ENCODE measurements around the gene SREBF1.

SREBF1 gene

DNA sequence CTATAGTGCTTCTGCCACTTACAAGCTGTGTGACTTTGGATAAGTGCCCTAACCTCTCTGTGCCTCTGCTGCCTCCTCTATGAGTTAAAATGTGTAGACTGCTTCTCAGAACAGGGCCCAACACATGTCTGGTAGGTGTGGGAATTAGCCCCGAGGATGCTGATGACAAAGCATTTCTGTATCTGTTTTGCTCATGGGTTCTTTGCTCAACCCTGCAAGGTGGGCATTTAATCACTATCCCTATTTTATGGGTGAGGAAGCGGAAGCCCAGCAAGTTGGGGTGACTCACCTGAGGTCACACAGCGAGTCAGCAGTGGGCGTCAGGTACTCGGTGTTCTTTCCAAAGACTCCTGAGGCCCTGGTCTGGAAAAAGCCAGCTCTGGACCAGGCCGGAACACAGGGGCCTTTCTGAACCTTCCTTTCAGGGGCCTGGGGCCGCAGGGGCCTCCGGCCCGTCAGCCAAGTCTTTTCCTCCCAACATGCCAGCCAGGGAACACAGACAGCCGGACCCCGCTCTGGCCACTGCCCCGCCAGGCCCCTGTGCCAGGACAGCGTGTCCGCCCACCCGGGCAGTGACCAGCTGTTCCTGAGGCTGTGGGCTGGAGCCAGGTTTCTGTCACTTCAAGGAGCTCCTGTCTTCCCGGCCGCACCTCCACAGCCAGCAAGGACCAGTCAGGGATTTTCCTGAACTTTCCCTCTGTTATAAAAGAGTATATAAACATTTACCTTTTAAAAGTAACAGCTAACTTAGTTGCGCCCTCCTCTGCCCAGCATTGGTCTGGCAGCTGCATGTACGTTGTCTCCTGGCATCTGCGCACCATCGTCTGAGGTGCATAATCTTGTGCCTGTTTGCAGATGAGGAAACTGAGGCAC lies 62.5 kb downstream of the SREBF1 start:
- peaks cover 12% of the 10 kb centered on the region for H3K4me1 Mint-ChIP-seq
- H3K27ac Mint-ChIP-seq, result no peak overlapping the region
- no peaks in the 10 kb centered on the region for H3K36me3 Mint-ChIP-seq
- H3K4me3 Mint-ChIP-seq, result no peak overlapping the region
- no peaks in the 10 kb centered on the region for H3K9me3 Mint-ChIP-seq
- DNase-seq (ENCODE audit: low spot score in 2 of 2) (no peak), ATAC-seq (ENCODE audit: low read depth) (no peak)
- H3K27me3 Mint-ChIP-seq, result no peaks in the 10 kb centered on the region

DNA sequence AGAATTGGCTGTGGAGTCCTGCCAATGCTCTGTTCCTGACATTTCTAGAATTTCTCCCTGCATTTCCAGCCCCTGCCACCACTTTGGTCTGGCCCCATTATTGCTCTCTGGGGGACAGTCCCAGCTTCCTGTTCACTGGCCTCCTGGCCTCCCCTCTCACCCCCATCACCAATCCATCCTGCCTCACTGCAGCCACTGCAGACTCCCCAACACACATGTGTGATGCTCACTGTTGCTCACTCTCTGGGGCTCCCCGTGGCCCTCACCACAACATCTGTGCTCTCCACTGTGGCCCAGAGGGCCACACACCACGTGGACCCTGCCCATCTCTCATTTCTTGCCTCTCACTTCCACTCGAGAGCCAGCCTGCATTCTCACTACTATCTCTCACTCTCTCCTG lies 64.6 kb downstream of the SREBF1 start:
- DNase-seq (ENCODE audit: low spot score in 2 of 2) (no peak), ATAC-seq (ENCODE audit: low read depth) (no peak)
- Mint-ChIP-seq H3K4me1 (peaks cover 12% of the 10 kb centered on the region), H3K27me3 (no peaks in the 10 kb centered on the region), H3K27ac (no peak overlapping the region), H3K36me3 (no peaks in the 10 kb centered on the region), H3K4me3 (no peak overlapping the region), H3K9me3 (no peaks in the 10 kb centered on the region)

DNA sequence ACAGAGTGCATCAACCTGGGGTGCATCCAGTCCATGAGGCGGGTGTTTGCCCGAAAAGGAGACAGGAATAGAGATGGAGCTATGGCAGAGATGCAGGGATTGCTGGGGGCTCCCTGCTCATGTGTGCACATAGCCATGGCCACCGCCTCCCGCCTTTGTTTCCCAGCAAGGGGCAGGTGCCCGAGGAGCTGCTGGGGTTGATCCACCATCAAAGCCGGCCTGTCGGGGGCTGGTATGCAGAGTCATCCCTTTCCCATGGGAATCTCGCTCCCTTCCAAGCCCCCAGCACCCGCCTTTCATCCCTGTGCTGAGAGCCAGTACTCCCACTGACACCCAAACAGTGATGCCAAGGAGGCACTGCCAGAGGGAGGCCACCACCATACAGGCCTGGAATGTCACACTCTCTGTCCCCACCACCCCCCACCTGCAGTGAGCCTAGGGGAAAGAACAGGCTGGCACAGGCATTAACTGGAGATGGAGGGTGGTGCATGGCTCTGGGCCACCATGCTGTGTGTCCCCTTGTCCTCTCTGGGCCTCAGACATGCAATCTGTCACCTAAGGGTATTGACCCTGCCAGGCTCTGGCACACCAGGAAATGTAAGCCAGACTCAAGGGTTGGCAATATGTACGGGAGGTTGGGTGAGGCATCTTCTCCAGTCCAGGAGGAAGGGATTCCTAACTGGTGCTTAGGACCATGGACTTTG lies 65.1 kb downstream of the SREBF1 start:
- no peak overlapping the region for H3K4me3 Mint-ChIP-seq
- H3K9me3 Mint-ChIP-seq, result no peaks in the 10 kb centered on the region
- no peaks in the 10 kb centered on the region for H3K36me3 Mint-ChIP-seq
- peaks cover 15% of the 10 kb centered on the region for H3K4me1 Mint-ChIP-seq
- ATAC-seq (ENCODE audit: low read depth) (no peak), DNase-seq (ENCODE audit: low spot score in 2 of 2) (no peak)
- no peak overlapping the region for H3K27ac Mint-ChIP-seq
- H3K27me3 Mint-ChIP-seq, result no peaks in the 10 kb centered on the region

DNA sequence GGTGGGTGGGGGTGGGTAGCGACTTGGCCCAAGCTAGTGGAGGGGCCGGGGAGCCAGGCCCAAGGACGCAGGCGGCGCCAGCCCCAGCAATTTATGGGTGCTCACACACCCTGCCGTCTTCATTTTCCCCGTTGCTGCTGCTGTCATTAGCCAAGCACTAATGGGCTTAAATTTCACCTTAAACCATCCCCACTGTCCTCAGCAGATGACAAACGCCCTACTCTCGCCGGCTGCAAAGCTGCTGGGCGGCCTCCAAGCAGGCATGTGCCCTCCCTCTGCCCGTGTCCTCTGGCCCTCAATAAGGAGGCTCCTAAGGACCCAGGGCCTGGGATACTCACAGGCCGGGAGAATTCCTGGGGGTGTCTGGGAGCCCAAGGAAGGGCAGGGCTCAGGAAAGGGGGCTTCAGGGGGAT lies 66.1 kb downstream of the SREBF1 start:
- H3K9me3 Mint-ChIP-seq, result no peaks in the 10 kb centered on the region
- ATAC-seq (ENCODE audit: low read depth) (no peak), DNase-seq (ENCODE audit: low spot score in 2 of 2) (no peak)
- no peaks in the 10 kb centered on the region for H3K27me3 Mint-ChIP-seq
- peaks cover 22% of the 10 kb centered on the region for H3K4me1 Mint-ChIP-seq
- H3K27ac Mint-ChIP-seq, result no peak overlapping the region
- no peak overlapping the region for H3K4me3 Mint-ChIP-seq
- no peaks in the 10 kb centered on the region for H3K36me3 Mint-ChIP-seq

DNA sequence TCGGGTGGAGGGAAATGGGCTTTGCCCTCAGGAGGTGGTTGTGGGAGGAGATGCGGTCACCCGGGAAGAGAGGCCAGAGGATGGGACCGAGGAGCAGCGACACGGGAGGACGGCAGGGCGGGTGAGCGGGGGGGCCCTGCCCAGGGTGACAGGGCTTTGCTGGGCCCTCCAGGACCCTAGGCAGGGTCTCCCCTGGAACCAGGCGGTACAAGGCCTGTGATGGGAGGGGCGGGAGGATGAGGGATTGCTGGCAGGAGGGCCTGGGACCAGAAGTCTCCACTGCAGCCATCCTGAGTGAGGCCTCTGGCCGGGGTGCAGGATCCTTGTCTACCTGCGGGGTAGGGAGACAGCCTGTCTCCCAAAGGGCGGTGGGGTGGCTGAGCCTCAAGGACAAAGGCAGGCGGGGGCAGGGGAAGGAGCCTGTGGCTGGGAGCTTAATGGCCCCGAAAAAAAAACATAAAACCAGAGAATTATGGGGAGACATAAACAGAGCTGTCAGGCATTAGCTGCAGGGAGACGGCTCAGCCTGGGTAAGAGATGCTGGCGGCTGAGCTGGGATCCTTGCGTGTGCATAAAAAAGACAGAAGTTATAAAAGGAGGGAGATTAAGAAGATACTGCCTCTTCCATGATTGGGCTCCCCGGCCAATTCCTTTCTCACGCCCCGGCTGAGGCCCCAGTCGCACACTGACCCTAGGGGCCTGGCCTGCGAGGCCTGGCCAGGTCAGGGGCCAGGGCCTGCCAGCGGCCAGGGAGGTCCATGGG lies 66.7 kb downstream of the SREBF1 start:
- no peak overlapping the region for H3K4me3 Mint-ChIP-seq
- ATAC-seq (ENCODE audit: low read depth), result no peak
- H3K9me3 Mint-ChIP-seq, result no peaks in the 10 kb centered on the region
- no peaks in the 10 kb centered on the region for H3K27me3 Mint-ChIP-seq
- no peak overlapping the region for H3K27ac Mint-ChIP-seq
- DNase-seq (ENCODE audit: low spot score in 2 of 2), result no peak
- no peaks in the 10 kb centered on the region for H3K36me3 Mint-ChIP-seq
- H3K4me1 Mint-ChIP-seq, result peaks cover 28% of the 10 kb centered on the region

DNA sequence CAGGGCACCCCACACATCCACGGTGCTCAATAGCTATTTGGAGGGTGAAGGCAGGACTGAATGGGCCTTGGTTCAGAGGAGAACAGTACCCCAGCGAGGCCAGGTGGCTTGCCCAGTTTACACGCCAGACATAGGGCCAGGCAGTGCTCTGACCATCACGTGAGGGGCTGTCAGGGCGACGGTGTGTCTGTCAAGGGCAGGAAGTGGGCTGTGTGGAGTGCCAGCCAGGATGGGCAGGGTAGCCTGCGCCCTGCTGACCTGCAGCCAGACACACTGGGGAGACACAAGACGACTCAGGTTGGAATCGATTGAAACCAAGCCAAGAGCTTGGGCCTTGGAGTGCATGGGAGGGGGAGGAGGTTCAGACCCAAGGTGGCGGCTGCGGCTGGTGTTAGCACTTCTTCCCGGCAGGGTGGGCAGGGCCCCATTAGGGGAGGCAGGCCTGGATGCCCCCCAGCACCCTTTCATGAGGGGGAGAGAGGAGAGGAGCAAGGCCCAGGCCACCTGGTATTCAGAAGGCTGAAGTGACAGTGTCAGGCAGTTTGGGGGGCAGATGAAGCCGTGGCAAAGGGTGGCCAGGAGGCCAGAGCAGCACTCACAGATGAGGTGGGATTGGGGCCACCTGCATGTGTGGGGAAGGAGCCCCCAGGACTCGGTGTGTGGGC lies 68.2 kb downstream of the SREBF1 start:
- DNase-seq (ENCODE audit: low spot score in 2 of 2) (no peak), ATAC-seq (ENCODE audit: low read depth) (no peak)
- Mint-ChIP-seq H3K4me3 (no peak overlapping the region), H3K27me3 (no peaks in the 10 kb centered on the region), H3K4me1 (peaks cover 31% of the 10 kb centered on the region), H3K36me3 (no peaks in the 10 kb centered on the region), H3K27ac (peak overlapping the region; percentile 21), H3K9me3 (no peaks in the 10 kb centered on the region)

DNA sequence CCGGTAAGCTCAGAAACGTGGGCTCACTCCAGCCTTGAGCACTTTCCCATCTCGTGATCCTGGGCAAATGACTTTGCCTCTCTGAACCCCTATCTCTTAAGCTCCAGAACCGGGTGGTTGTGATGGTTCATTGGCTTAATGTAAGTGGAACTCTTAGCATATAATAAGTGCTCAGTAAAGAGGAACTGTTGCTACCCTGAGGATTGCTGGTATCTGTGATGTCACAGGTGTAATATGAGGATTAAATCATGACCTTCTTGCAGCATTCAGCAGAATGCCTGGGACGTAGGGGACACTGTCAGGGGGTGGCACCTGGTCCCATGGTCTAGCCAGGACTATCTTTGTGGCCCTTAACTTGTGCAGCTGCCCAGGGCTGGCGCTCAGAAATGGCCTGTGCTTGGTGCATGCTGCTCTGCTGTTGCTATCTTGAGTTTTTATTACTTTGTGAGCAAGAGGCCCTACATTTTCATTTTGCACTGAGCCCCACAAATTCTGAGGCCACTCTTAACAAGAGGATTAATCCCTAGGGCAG lies 68.8 kb downstream of the SREBF1 start:
- DNase-seq (ENCODE audit: low spot score in 2 of 2), result no peak
- no peaks in the 10 kb centered on the region for H3K27me3 Mint-ChIP-seq
- peaks cover 31% of the 10 kb centered on the region for H3K4me1 Mint-ChIP-seq
- no peaks in the 10 kb centered on the region for H3K36me3 Mint-ChIP-seq
- H3K9me3 Mint-ChIP-seq, result no peaks in the 10 kb centered on the region
- H3K27ac Mint-ChIP-seq, result peak overlapping the region; percentile 21
- no peak for ATAC-seq (ENCODE audit: low read depth)
- H3K4me3 Mint-ChIP-seq, result no peak overlapping the region

DNA sequence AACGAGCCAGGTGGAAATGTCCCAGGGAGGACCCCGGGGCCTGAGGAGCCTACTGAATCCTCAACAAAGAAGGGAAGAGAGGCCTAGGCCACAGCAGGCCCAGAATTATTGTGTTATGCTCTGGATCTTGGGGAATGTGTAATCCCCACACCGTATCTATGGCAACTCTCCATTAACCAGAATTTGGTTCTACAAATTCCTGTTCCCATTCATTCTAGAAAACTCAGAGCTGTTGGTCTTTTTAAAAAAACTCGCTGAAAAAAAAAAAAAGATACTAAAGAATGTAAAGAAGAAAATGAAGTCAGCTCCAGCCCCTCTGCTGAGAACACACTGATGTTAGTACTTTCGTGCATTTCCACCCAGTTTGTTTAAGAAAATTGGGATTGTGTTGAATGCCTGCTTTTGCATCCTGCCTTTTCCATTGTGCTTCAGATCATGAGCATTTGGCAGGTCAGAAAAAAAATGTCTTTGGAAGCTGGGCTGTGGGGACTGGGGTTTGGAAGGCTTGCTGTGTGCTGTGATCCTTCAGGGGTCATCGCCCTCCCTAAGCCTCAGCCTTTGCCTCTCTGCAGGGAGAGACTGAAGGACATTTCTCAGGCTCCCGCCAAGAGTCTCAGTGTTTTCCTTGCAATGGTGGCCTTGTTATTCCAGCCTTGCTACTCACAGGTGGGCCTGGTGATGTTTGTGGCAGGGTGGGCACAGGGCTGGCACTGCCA lies 69.5 kb downstream of the SREBF1 start:
- H3K36me3 Mint-ChIP-seq, result no peaks in the 10 kb centered on the region

DNA sequence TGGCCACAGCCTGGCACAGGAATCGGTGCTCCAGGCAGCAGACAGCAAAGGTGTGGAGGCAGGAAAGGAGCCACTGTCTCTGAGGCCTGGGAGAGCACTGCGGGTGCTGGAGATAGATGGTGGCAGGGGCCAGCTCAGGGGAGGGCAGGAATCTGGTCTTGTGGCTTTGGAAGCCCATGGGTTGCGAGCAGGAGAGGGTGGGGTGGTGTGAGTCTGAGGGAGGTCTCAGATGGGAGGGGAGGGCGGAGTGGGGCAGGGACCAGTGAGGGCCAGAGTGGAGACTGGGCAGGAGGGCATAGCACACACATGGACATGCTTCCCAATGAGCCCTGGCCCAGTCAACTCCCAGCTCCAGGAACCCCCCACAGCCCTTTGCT lies 70.1 kb downstream of the SREBF1 start:
- Mint-ChIP-seq H3K4me1 (peaks cover 27% of the 10 kb centered on the region), H3K4me3 (peak overlapping the region; percentile 67), H3K27me3 (no peaks in the 10 kb centered on the region), H3K36me3 (no peaks in the 10 kb centered on the region), H3K27ac (peak overlapping the region; percentile 94), H3K9me3 (no peaks in the 10 kb centered on the region)
- DNase-seq (ENCODE audit: low spot score in 2 of 2) (no peak), ATAC-seq (ENCODE audit: low read depth) (no peak)

More for the DNA sequence above, 69.5 kb downstream of the SREBF1 start:
- H3K27ac Mint-ChIP-seq, result peak overlapping the region; percentile 94
- H3K4me3 Mint-ChIP-seq, result no peak overlapping the region
- H3K27me3 Mint-ChIP-seq, result no peaks in the 10 kb centered on the region
- no peaks in the 10 kb centered on the region for H3K9me3 Mint-ChIP-seq
- peaks cover 25% of the 10 kb centered on the region for H3K4me1 Mint-ChIP-seq
- DNase-seq (ENCODE audit: low spot score in 2 of 2), result no peak
- ATAC-seq (ENCODE audit: low read depth), result no peak

DNA sequence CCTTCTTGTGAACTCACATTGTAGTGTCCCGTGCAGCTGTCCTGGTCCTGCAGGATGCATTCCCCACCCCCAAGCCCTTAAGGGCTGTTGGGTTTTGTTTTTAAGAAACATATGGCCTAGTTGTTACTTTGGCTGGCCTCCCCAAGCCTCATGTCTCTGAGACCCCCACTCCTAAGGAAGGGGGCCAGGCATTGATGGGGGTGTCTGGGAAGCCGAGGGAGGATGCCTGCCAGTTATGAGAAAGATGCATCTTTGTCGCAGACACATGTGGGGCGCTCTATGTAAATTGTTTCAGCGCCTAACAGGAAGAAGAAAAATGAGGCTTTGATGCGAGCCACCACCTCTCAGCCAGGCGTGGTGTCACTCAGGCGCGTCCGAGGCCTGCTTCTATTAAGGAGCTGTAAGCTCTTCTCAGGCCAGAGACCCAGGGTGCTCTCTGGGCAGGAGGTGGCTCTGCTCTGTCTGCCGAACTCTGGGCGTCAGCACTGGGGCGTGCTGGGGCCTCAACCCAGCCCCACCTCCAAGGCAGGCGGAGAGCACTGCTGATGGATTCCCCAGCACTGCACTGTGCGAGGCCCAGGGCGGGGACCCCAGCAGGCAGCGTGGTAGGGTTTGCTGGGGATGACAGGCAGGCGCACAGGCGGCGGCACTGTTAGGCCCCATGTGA lies 70.6 kb downstream of the SREBF1 start:
- DNase-seq (ENCODE audit: low spot score in 2 of 2), result peak; percentile 44 to 56

DNA sequence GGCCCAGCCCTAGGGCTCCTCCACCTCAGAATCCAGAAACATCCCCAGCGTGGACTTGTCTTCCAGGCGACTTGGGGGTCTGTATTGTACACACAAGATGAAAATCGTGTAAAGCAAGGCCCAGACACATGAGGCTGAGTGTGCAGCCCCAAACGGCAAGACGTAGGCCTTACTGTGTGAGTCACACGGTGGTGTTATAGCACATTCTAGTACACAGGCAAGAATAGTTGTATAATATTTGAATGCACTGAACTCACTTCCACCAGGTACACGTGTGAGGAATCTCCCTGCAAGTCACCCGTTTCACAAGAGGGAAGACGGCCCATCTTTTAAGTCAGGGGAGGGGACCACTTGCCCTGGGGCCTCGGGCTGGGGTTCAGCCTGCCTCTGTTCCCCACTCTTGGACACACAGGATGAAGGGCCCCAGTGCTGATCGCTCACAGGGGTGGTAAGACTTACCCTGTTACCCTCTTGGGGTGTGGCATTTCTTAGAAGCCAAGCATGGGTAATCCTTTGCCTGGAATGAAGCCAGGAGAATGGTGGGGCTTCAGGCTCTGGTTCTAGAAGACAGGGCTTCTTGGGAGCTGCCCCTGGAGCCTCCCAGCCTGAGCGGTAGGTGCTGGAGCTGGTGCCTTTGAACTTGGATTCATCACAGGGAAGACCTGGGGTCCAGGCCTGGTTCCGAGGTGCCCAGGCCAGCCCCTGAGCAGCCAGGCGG lies 71.3 kb downstream of the SREBF1 start:
- H3K36me3 Mint-ChIP-seq, result no peaks in the 10 kb centered on the region
- H3K27me3 Mint-ChIP-seq, result no peaks in the 10 kb centered on the region
- ATAC-seq (ENCODE audit: low read depth) (peak; percentile 20), DNase-seq (ENCODE audit: low spot score in 2 of 2) (no peak)
- peak overlapping the region; percentile 94 for H3K27ac Mint-ChIP-seq
- H3K4me3 Mint-ChIP-seq, result no peak overlapping the region
- no peaks in the 10 kb centered on the region for H3K9me3 Mint-ChIP-seq
- peaks cover 31% of the 10 kb centered on the region for H3K4me1 Mint-ChIP-seq

More for the DNA sequence above, 70.6 kb downstream of the SREBF1 start:
- H3K4me3 Mint-ChIP-seq, result peak overlapping the region; percentile 67
- H3K4me1 Mint-ChIP-seq, result peaks cover 30% of the 10 kb centered on the region
- H3K9me3 Mint-ChIP-seq, result no peaks in the 10 kb centered on the region
- peak overlapping the region; percentile 94 for H3K27ac Mint-ChIP-seq
- H3K36me3 Mint-ChIP-seq, result no peaks in the 10 kb centered on the region
- no peaks in the 10 kb centered on the region for H3K27me3 Mint-ChIP-seq
- ATAC-seq (ENCODE audit: low read depth), result peak; percentile 96

DNA sequence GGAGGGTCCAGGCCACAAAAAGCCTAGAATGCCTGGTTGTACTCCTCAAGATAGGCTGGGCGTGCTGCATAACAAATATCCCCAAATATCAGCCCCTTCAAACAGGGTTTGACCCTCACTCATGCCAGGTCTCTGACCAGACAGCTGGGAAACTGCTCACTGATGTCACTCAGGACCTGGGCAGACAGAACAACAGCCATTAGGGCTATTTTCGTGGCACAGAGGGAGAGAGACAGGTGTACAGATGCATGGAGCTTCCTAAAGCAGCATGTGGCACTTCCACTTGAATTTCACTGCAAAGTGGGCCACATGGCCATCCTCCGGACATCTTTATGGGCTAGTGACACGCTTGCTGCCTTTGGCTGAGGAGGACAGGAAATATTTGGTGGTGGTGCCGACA lies 73.1 kb downstream of the SREBF1 start:
- no peak for ATAC-seq (ENCODE audit: low read depth)
- no peak for DNase-seq (ENCODE audit: low spot score in 2 of 2)
- H3K4me3 Mint-ChIP-seq, result no peak overlapping the region
- H3K36me3 Mint-ChIP-seq, result peaks cover 3% of the 10 kb centered on the region
- no peaks in the 10 kb centered on the region for H3K9me3 Mint-ChIP-seq
- peaks cover 35% of the 10 kb centered on the region for H3K4me1 Mint-ChIP-seq
- H3K27me3 Mint-ChIP-seq, result no peaks in the 10 kb centered on the region
- no peak overlapping the region for H3K27ac Mint-ChIP-seq

Data from memory B cell (primary cell).